Measurements from ENCODE around the gene DGAT2L6.

GRCh38 chrX:70254063-70254400 is 76.7 kb downstream of the DGAT2L6 start:
- TF ChIP-seq POLR2AphosphoS5 (IDR thresholded peaks at IDR 0.05; ENCODE audit: low read depth, low read length) (no peak), FOXP2 (optimal IDR thresholded peaks at IDR 0.05; ENCODE audit: borderline replicate concordance, extremely low read depth, extremely low read length, insufficient read depth) (no peak), REST (IDR thresholded peaks at IDR 0.05; ENCODE audit: insufficient read depth in 1 of 2, low read depth in 2 of 2, low read length in 2 of 2) (no peak), TAF1 (IDR thresholded peaks at IDR 0.05; ENCODE audit: borderline replicate concordance, insufficient read depth, low read length) (no peak), SIN3A (IDR thresholded peaks at IDR 0.05; ENCODE audit: borderline replicate concordance, insufficient read depth, low read length) (no peak)

Data from PFSK-1 (cell line).